Measurements from ENCODE around the gene MYH11. TPM values are rescaled to one million over a fixed set of nuclear protein-coding genes. Genes with fewer than 3 reads are reported as not detected.
"Not testable (repeated sequence)": the region's sequence is repeated elsewhere in the genome, so short reads cannot be mapped to it uniquely, and the experiment has no call there.

Gene MYH11
- total RNA-seq, 1 donor from 2014 or later = under 0.01 TPM

DNA sequence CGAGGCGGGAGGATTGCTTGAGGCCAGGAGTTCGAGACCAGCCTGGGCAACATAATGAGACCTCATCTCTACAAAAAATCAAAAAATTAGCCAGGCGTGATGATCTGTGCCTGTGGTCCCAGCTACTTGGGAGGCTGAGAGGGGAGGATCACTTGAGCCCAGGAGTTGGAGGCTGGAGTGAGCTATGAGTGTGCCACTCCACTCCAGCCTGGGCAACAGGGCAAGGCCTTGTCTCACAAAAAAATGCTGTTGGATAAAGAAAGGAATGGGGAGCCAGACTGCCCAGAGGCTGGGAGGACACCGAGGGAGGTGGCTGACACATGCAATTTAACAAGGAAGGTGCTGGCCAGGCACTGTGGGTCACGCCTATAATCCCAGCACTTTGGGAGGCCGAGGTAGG is 47.5 kb downstream of the MYH11 start:
- not testable (repeated sequence) for DNase-seq

DNA sequence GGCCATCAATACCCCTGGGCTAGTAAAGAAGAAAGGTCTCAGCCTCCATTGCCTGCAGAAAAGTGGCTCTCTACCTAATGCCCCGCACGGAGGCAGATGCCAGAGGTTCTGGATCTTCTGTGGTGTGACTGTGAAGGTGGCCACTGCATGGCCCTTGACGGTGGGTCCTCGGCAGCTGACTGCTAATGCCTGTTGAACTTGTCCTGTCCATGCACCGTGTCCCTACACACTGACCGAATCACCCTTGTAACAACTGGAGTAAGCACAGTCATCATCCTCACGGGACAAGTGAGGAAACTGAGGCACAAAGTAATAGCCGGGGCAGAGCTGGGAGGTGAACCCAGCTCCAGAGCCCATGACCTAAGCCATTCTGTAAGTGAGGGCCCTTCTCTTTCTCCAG is 48.8 kb downstream of the MYH11 start:
- no peak for DNase-seq

DNA sequence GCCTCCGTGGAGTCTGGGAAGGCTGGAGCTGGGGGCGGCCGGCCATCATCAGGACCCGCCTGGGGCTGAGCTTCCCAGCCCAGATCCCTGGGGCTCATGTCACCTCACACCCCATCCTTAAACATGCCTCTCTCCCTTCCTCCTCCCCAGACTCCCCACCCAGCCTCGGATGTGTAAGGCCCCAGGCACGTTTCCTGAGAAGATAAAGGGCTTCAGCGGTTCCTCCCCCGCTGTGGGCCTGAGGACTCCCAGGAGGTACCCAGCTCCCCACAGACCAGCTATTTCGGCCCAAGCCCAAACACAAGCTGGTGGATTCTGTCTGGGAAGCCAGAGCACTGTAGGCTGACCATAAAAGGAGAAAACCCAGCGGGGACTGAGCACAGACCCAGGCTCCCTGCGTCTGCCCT is 49.2 kb downstream of the MYH11 start:
- DNase-seq = no peak

DNA sequence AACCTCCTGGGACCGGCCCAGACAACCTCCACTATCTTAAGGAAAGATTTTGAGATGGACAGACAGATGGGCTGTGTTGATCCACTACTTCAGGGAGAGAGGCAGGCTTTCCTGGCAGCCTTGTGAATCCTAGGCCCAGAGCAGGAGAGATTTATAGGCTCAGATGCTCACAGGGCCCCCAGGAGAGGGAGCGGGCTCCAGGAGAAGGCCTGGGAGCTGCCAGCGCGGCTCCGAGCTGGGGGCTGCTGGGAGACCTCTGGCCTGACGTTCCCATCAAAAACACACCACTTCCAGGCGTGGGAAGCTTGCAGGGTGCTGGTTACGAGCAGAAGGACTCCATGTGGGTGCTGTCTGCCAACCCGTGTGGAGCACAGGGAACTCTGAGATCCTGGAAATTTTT is 53.2 kb downstream of the MYH11 start:
- no peak for DNase-seq

DNA sequence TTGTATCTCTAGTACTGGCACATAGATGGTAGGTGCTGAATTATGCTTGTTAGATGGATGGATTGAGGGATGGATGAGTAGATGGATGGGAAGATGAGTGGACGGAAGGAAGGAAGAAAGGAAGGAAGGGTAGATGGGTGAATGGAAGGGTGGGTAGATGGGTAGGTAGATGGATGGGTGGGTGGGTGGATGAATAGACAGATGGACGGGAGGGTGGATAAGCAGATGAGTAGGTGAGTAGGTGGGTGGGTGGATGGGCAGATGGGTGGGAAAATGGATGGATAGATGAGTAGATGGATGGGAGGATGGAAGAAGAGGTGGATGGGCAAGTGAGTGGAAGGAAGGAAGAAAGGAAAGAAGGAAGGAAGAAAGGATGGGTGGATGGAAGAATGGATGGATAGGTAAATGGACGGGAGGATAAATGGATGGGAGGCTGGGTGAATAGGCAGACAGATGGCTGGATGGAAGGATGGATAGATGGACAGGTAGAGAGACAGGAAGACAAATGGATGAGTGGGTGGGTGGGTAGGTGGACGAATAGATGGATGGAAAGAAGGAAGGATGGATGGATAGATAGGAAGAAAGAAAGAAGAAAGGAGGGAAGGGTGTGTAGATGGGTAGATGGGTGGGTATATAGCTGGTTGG is 56.9 kb downstream of the MYH11 start:
- no peak for DNase-seq

DNA sequence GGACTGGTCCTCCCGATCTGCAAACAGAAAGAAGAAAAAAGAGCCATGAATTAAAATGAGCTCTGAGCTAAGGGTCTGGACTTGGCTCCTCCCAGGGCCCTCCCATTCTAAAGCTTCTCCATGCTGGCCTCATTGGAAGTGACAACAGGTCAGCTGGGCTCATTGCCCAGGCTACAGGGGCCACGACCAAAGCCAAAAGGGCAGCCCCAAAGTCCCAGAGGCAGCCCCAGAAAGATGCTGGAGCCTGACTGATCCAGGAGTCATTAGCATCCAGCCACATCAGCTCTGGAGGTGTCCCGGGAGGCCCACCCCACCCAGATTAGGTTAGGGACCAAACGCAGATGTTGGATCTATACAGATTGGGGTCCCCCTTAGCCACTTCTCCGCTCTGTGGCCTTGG is 58.2 kb downstream of the MYH11 start:
- no peak for DNase-seq

DNA sequence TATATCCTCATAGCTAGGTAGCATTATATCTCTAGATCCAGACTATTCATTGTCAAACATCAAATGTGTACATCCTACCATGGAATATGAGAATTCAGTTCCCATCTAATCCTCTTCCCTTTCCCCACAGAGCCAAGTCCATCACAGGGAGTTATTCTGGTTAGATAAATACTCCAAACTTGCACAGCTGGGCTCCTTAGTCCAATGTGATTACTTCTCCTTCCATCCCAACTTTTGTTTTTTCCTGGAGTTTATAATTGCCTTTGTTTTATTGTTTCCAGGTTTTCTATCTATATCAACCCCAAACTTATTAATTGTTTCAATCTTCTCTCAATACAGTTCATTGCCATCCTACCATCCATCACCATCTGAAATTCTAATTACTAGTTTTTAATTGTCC is 59.9 kb downstream of the MYH11 start:
- DNase-seq = no peak

DNA sequence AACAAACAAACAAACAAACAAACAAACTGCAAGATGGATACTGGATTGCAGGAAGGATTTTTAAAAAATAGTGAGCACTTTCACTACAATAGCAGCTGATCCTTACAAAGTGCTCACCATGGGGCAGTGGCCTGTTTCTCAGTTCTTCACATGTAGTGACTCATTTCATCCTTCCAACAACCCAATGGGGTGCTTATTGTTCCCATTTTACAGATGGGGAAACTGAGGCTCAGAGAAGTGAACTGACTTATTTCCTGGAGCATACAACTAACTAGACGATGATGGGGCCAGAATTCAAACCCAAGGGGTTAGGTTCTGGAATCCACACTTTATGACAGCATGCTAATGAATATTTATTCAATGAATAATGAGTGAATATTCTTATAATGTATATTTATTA is 61.2 kb downstream of the MYH11 start:
- DNase-seq = no peak

DNA sequence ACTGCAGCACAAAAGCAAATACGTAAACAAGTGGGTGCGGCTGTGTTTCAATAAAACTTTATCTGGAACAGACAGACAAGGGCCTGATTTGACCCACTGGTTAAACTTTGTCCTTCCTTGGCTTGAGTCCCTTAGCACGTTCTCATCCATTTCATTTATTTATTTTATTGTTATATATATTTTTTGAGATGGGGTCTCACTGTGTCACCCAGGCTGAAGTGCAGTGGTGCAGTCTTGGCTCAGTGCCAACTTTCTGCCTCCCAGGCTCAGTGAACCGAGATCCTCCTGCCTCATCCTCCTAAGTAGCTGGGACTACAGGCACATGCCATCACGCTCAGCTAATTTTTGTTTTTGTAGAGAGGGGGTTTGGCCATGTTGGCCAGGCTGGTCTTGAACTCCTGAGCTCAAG is 64.3 kb downstream of the MYH11 start:
- DNase-seq = no peak

DNA sequence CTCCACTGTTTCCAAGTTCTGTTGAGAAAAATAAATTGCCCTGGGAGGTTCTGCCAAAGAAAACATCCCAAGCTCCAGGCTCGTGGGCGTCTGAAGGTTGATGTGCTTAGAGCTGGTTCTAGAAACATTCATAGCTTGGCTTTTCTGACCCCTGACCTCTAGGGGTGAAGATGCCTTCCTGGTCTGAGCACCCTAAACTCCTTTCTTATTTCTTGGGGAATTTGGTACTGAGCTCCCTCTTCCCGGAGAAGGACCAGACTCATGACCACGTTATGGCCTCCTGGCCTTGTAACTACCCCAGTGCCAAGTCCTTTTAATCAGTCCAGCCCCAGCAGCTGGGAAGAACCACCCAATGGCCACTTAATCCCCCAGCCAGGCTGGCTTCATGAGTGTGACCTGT is 66.4 kb downstream of the MYH11 start:
- no peak for DNase-seq

DNA sequence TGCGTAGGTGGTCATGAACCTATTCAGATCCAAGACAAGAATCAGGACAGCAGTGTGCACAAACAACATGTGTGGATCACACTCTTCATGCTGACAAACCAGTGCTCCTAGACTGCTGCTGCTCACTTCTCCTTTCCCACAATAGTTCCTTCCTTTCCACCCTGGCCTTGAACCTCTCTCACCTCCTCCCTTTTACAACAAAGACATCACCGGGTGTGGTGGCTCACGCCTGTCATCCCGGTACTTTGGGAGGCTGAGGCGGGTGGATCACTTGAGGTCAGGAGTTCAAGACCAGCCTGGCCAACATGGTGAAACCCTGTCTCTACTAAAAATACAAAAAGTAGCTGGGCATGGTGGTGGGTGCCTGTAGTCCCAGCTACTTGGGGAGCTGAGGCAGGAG is 67.0 kb downstream of the MYH11 start:
- DNase-seq = not testable (repeated sequence)

DNA sequence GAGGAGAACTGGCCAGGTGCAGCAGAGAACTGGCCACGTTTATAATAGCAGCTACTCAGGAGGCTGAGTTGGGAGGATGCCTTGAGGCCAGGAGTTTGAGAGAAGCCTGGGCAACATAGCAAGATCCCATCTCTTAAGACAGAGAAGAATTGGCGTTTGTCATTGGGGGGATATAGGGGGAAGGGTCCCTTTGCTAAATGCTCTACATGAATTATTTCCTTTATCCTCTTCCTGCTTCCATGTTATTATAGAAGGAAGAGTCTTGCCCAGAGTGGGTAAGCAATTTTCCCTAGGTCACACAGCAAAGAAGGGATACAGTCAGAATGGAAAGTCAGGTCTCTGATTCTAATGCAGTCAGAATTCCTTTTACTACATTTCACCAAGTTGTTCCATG is 68.0 kb downstream of the MYH11 start:
- DNase-seq = no peak

DNA sequence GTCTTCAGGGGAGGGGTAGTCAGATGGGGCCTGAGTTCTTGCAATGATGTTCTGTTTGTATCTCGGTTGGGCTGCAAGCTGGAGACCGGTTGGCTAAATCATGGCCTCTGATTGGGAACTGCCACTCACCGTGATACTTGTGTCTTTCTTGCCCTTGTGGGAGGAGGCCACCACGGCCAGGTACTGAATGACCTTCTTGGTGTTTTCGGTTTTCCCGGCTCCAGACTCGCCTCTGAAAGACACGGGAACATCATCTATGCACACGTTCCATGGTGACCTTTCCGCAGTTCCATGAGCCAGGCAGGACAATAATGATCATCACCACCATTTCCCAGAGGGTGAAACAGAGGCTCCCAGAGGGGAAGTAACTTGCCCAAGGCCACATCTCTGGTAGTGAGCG is 70.3 kb downstream of the MYH11 start:
- no peak for DNase-seq

DNA sequence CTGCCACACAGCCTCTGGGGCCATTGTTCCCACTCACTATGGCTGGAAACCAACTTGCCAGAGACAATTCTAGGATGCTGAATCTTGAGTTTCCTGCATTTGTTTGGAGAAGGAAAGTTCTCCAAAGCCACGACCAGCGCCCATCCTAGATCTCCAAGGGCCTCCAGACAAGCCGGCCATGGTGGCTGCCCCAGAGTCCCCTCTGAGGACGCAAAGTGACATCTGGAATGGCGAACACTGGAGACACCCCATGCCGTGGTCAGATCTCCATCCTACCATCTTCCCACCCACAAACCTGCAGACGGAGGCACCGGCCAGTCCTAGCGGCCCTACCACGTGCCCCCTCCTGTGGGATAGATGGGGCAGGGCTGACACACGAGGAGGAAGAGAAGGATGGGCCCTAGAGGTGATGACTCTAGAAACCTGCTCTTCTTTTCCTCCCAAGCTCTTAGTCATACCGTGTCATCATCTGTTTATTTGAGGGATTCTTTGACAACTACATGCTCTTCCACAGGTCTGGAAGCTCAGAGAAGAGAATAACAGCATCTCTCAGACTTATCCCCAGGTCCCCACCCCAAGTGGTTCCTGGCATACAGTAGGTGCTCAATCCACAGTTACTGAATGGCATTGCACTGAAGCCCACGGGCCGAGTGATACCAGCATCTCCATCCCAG is 71.3 kb downstream of the MYH11 start:
- DNase-seq = no peak

DNA sequence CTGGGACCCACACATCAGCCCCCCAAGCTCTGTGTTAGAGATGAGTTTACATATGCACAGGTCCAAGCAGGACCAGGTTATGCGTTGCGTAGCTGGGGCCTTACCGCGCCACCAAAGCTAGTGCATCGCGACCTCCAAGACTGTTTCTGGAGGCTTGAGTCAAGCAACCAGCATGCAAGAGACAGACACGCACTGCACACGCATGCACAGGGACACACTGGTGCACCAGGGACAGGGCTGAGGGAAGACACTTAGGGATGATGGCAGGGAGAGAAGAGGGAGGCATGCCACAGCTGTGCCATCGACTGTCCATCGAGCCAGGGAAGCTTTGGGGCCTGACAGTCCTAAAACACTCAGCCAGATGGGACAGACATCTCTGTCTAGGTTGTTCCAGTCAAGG is 72.8 kb downstream of the MYH11 start:
- no peak for DNase-seq

DNA sequence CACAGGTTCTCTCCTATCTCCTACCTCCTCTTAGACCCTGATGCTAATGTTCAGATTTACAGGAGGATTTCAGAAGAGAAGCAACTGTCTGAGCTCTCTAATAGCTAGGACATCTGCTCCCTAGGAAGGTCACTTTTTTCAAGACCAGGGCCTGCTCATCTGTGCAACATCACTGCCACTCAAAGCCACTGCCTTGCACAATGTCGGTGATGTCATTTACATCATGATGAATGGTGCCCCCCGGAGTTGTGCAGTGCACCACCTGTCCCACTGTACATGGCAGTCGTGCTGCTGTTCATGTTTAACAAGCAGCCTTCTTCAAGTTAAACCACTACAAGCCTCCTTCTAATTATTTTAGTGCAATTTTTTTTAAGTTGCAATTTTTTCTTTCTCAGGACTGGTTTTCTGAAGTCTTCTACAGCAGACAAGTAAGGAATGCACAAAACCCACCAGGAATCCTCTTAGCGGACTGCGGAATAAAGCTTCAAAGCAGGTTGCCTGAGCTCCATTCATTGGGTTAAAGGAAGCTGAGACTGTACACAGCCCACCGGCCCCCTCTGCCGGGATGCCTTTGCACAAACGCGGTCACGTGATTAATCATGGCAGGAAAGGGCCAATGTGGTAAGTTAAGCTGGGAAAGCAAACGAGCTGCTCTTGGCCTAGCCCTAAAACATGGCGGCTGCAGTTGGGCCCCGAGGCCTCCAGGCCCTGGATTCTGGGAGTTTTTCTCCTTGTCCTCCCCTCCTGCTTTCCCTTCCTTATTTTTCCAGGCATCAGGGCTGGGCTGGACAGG is 74.1 kb downstream of the MYH11 start:
- DNase-seq = no peak

DNA sequence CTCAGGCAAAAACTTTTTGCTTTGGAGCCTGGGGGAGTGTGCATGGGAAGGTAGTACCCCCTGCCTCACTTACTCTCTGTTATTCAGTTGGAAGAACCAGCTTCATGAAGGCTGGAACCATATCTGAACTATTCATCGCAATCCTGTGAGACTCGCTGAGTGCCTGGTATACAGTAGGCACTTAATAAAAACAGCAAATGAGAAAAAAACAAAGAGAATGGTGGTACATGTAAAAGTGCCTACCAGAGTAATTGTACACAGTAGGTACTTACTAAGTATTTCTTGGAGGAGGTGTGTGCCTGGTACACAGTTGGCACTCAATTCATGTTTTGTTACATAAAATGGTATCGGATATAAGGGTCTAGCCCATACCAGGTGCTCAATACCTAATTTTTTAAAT is 75.2 kb downstream of the MYH11 start:
- no peak for DNase-seq

DNA sequence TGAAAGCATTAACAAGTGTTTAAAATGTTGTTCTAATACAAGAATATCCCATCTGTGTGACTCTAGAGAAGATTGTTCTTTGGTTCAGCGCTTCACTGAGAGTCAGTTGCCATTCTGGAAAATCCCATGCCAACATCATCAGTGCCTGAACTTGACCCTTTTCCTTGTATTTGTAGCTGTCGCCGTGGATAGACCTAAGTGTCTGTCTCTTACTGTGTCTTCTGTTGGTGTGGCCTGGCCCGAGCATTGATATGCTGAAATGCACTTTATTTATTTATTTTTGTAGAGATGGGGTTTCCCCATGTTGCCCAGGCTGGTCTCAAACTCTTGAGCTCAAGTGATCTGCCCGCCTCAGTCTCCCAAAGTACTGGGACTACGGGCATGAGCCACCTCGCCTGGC is 76.0 kb downstream of the MYH11 start:
- DNase-seq = no peak

DNA sequence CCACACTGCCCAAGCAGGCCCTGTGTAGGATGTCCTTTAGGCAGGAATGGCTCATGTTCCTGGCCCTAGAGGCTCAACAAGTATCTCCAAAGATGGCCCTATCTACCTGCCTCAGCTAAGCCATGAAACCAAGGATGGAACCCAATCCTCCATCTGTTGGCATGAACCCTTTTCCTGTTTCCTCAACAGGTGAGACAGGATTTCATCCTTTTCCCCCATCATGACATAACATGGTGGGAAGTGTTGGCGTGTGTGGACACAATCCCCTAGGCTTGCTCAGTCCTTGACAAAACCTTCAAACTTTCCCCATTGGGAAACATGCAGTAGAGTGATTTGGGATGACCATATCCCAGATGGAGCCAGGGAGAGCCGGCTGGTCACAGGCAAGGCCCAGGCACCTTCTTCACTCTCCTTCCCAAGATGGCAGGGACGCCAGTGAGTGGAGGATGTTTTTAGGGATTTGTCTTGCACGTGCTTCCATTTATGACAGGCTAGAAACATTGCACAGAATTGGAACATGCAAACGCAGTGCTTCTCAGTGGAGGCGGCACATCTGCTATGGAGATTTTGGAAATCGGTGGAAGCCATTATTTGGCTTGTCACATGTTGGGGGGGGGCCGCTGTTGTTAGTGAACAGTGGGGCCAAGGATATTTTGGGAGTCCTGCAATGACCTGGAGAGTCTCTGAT is 77.0 kb downstream of the MYH11 start:
- DNase-seq = no peak

DNA sequence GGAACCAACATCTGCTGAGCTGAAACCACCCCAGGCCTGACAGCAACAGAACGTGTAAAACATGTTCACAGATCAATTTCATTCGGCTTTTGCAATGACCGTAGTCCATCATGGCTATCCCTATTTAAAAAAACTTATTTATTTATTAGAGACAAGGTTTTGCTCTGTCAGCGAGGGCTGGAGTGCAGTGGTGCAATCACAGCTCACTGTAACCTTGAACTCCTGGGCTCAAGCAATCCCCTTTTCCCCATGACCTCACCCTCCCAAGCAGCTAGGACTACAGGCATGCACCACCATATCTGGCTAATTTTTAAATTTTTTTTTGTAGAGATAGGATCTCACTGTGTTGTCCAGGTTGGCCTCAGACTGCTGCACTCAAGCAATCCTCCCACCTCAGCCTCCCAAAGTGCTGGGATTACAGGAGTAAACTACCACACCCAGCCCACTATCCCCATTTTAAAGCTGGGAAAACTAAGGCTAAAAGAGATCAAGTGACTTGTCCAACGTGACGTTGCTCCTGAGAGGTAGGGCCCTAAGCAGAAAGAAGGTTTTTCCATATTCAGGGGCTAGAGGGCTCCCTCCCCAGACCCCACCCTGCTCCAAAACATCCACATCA is 77.7 kb downstream of the MYH11 start:
- DNase-seq = no peak

DNA sequence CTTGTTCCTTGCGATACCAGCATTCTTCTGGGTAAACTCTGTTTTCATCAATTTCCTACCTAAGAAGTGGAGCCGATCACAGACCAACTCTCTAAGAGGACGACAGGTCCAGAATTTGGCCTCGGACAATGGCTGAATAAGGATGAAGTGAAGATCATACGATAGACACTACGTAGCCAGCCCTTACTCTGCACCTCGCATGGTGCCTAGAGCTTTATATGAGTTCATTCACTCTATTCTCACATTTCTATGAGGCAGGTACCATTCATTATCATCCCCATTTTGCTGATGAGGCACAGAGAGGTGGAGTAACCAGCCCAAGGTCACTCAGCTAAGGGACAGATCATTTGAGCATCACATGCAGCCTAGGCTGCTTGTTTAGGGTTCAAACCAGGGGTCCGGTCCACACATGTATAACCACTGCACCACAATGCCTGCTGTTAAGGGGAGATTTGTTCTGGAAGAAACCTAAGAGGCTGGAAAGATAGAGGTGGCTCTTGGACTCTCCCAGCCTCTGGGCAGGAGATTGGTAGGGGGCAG is 78.6 kb downstream of the MYH11 start:
- DNase-seq = no peak

DNA sequence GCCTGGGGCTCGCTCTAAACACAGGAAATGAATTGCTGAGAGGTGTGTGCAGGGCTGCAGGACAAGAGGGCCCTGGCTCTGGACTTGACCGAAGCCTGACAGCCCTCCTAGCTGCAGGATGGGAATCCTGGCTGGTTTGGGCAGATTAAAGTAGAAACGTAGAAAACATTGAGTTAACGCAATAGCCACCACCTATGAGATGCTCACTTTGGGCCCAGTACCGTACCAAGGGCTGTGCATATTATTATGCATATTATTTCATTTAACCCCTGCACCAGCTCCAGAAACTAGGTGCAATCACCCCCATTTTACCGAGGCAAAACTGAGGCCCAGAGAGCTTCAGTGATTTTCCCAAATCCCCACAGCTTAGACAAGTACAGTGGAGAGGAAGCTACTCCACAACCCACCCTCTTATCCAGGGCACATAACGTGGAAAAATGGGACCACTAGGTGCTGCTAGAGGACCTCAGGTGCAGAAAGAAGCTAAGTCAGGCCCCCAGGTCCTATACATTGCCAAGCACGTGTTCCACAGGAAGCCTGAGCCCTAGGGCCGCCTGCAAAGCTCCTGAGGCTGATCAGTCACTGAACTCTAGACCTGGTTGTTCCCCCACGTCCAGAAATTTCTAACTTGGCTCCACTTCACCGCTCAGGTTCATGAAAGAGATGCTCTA is 79.2 kb downstream of the MYH11 start:
- DNase-seq = no peak

All from occipital lobe (tissue), 2 donors.